Uterus (tissue), 4 donors: ENCODE measurements around the gene IFIT5. TPM values are rescaled to one million over a fixed set of nuclear protein-coding genes. Genes with fewer than 3 reads are reported as not detected.
A peak's percentile ranks its signal among the peaks of the same experiment; 100 is the strongest.

Experiments
- DNase-seq, 2 donors: peaks; one replicate each; pipeline ENCODE4 v3.0.0-alpha.2; 2019 to 2020
- H3K27ac ChIP-seq, 2 donors: fragments of 200-600 bp; sonication (generic); 1 replicate in 1 of 2; 2 replicates in 1 of 2; pipeline ENCODE4 v1.5.1; 2016 to 2018
- H3K27me3 ChIP-seq, 2 donors: fragments of 200-600 bp; sonication (generic); one replicate each; pipeline ENCODE4 v1.5.1; 2018 to 2019; ENCODE audit warnings: control low read depth in 1 of 2
- H3K36me3 ChIP-seq, 2 donors: fragments of 200-600 bp; sonication (generic); one replicate each; pipeline ENCODE4 v1.5.1; 2019; ENCODE audit warnings: control low read depth in 1 of 2
- H3K4me1 ChIP-seq, 2 donors: fragments of 200-600 bp; sonication (generic); one replicate each; pipeline ENCODE4 v1.5.1; 2018 to 2019; ENCODE audit warnings: control low read depth in 1 of 2
- H3K4me3 ChIP-seq, 2 donors: fragments of 200-600 bp; sonication (generic); 1 replicate in 1 of 2; 2 replicates in 1 of 2; pipeline ENCODE4 v1.5.1; 2018 to 2019; ENCODE audit warnings: mild to moderate bottlenecking in 1 of 2
- H3K9me3 ChIP-seq, 2 donors: fragments of 200-600 bp; sonication (generic); one replicate each; pipeline ENCODE4 v1.5.1; 2019; ENCODE audit warnings: control low read depth in 1 of 2
- CTCF ChIP-seq, 4 experiments: fragments of 200-600 bp in 2 of 4; fragments of 450-650 bp in 2 of 4; sonication (generic) in 2 of 4; IDR thresholded peaks; one replicate each; pipeline ENCODE4 v1.5.1; 2016 to 2019; ENCODE audit warnings: antibody characterized with exemption in 4 of 4, mild to moderate bottlenecking in 2 of 4, moderate library complexity in 1 of 4
- POLR2A ChIP-seq, 2 donors: fragments of 450-650 bp; IDR thresholded peaks; one replicate each; pipeline ENCODE4 v1.6.1; 2016; ENCODE audit warnings: antibody characterized with exemption in 2 of 2, mild to moderate bottlenecking in 1 of 2, moderate library complexity in 1 of 2
- intact Hi-C: fragments of 100-400 bp; cut with DNase I; formaldehyde crosslinking; loops from one replicate; pipeline ENCODE4 v1.15.1; 2023; ENCODE audit warnings: low total_unique reads
- total RNA-seq, 4 donors: library from RNA; depleted of rRNA in 3 of 4; stranded (reverse); fragments of >200 nt in 3 of 4; gene quantifications; one replicate each; pipeline versions ENCODE4 v1.1.0 to v1.2.4, GENCODE V29; 2014 to 2023
- donor health status: DM: yes; HTN: yes; CAD: no.

IFIT5 gene
- total RNA-seq = 10 to 100 TPM in 3 of 4 donors, 1 to 10 TPM in 1; 7.7 to 38.2 (median 29.4) TPM

GRCh38 chr10:89414146-89414878 lies at the start of gene IFIT5:
Gene IFIT5, plus strand, starts transcription at chr10:89414568. Its CDS starts 231 bp downstream, at chr10:89414799.
- Histone ChIP-seq H3K4me1 (no peaks in the 10 kb centered on the region), H3K9me3 (no peaks in the 10 kb centered on the region), H3K36me3 (no peaks in the 10 kb centered on the region), H3K4me3 (peak within 1 kb of the TSS; percentile 70 to 74), H3K27me3 (no peaks in the 10 kb centered on the region), H3K27ac (peak within 1 kb of the TSS; percentile 95)
- DNase-seq = peak; percentile 74 to 76
- intact Hi-C loops = no loop called here
- peak; percentile 70 to 76 for TF ChIP-seq POLR2A (IDR thresholded peaks at IDR 0.05)
- peak in 1 of 4 experiments; percentile 26 for TF ChIP-seq CTCF (IDR thresholded peaks at IDR 0.05)

DNA sequence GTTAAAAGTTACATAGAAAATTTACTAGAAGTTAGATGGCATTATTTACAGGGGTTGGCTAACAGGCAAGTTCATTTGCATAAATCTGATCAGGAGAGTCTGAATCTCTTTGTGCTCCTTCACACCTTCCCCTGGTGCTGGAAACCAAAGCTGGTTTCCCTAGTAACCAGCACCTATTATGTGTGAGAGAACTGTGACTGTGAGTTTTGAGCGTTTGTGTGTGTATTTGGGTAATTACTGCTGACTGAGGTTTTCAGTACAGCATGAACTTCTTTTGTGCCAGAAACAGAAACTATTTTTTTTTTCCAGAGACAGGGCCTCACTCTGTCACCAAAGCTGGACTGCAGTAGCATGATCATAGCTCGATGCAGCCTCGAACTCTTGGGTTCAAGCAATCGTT lies 46.8 kb upstream of the IFIT5 start:
- Histone ChIP-seq H3K4me3 (no peak overlapping the region), H3K9me3 (no peaks in the 10 kb centered on the region), H3K4me1 (no peaks in the 10 kb centered on the region), H3K36me3 (no peaks in the 10 kb centered on the region), H3K27me3 (no peaks in the 10 kb centered on the region), H3K27ac (no peak overlapping the region)
- DNase-seq = no peak
- TF ChIP-seq POLR2A (IDR thresholded peaks at IDR 0.05) = no peak
- no peak for TF ChIP-seq CTCF (IDR thresholded peaks at IDR 0.05)
- intact Hi-C loops = no loop called here

- no peaks in the 10 kb centered on the region for H3K4me1 ChIP-seq
- no peak for DNase-seq
- intact Hi-C loops = no loop called here
- no peak overlapping the region for H3K27ac ChIP-seq
- TF ChIP-seq CTCF (IDR thresholded peaks at IDR 0.05) (no peak), POLR2A (IDR thresholded peaks at IDR 0.05) (no peak)
- no peak overlapping the region for H3K4me3 ChIP-seq
- H3K9me3 ChIP-seq = no peaks in the 10 kb centered on the region
- H3K36me3 ChIP-seq = no peaks in the 10 kb centered on the region
- no peaks in the 10 kb centered on the region for H3K27me3 ChIP-seq
These were observed 46.2 kb upstream of the IFIT5 start for GRCh38 chr10:89368129-89368528.

- no peak overlapping the region for H3K4me3 ChIP-seq
- no peaks in the 10 kb centered on the region for H3K9me3 ChIP-seq
- intact Hi-C loops = no loop called here
- DNase-seq = peak in 1 of 2 donors; percentile 39
- no peak for TF ChIP-seq POLR2A (IDR thresholded peaks at IDR 0.05)
- TF ChIP-seq CTCF (IDR thresholded peaks at IDR 0.05) = peak; percentile 38 to 55 (median 53)
- no peaks in the 10 kb centered on the region for H3K27me3 ChIP-seq
- H3K36me3 ChIP-seq = no peaks in the 10 kb centered on the region
- H3K27ac ChIP-seq = no peak overlapping the region
- peaks cover 0 to 8% of the 10 kb centered on the region in 2 donors for H3K4me1 ChIP-seq
These were observed 44.9 kb upstream of the IFIT5 start for GRCh38 chr10:89369156-89370105.

- DNase-seq = no peak
- Histone ChIP-seq H3K9me3 (no peaks in the 10 kb centered on the region), H3K27me3 (no peaks in the 10 kb centered on the region), H3K4me3 (no peak overlapping the region), H3K27ac (no peak overlapping the region), H3K4me1 (peaks cover 0 to 8% of the 10 kb centered on the region in 2 donors), H3K36me3 (no peaks in the 10 kb centered on the region)
- intact Hi-C loops = no loop called here
- TF ChIP-seq CTCF (IDR thresholded peaks at IDR 0.05) (no peak), POLR2A (IDR thresholded peaks at IDR 0.05) (no peak)
These were observed 43.3 kb upstream of the IFIT5 start for GRCh38 chr10:89371079-89371478.
